ENCODE data around the gene RAD51B.

DNA sequence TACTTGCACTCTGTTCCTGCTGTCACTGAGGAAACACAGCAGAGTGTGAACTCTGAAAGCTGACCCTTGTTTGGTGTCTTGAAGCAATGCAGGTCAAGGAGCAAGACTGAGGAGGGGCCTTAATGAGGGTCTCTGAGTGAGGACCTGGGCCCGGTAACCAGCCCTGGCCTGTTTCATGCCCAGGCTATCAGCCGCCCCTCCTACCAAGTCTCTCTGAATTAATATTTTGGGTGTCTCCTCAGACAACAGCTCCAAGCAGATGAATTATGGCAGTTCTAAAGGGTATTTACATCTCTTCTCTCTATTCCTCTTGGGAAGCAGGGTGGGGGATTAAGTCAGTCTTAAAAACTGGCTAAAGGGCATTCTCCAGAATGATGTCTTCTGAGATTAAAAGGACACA, 578.8 kb downstream of the RAD51B start:
- TF ChIP-seq, protein P1, sequence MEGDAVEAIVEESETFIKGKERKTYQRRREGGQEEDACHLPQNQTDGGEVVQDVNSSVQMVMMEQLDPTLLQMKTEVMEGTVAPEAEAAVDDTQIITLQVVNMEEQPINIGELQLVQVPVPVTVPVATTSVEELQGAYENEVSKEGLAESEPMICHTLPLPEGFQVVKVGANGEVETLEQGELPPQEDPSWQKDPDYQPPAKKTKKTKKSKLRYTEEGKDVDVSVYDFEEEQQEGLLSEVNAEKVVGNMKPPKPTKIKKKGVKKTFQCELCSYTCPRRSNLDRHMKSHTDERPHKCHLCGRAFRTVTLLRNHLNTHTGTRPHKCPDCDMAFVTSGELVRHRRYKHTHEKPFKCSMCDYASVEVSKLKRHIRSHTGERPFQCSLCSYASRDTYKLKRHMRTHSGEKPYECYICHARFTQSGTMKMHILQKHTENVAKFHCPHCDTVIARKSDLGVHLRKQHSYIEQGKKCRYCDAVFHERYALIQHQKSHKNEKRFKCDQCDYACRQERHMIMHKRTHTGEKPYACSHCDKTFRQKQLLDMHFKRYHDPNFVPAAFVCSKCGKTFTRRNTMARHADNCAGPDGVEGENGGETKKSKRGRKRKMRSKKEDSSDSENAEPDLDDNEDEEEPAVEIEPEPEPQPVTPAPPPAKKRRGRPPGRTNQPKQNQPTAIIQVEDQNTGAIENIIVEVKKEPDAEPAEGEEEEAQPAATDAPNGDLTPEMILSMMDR (IDR thresholded peaks at IDR 0.05) = no peak
- no peak for TF ChIP-seq POLR2AphosphoS5 (IDR thresholded peaks at IDR 0.05)
